Panc1 (cell line): ENCODE data around the gene DYRK3. TPM values are rescaled to one million over a fixed set of nuclear protein-coding genes. Genes with fewer than 3 reads are reported as not detected.

Experiments used
- ATAC-seq: fragments of 200-7000 bp; cut with Tn5 transposase; 2 replicates; pipeline ENCODE4 v1.9.1; 2020; ENCODE audit warnings: mild to moderate bottlenecking, moderate library complexity
- BruUV-seq: library from RNA; stranded (reverse); fragments of 400-500 nt; replicated peaks from 2 replicates; lab custom pipeline; 2021; lab: Mats Ljungman, UMichigan
- CTCF ChIA-PET: fragments of 300-600 bp; sonication (Branson Sonifier 250); formaldehyde crosslinking; loops from one replicate; lab custom pipeline; 2022; ENCODE audit warnings: antibody characterized with exemption; lab: Charles Lee
- POLR2A ChIA-PET: fragments of 300-600 bp; sonication (Branson Sonifier 250); formaldehyde crosslinking; loops from one replicate; lab custom pipeline; 2022; ENCODE audit warnings: antibody characterized with exemption; lab: Charles Lee
- DNase-seq: peaks from one replicate; pipeline ENCODE4 v3.0.0-alpha.2; 2010; ENCODE audit warnings: low read depth, low spot score
- H3K27ac ChIP-seq: 2 replicates; pipeline ENCODE4 v1.5.1; 2011; ENCODE audit warnings: mild to moderate bottlenecking, low read length, inconsistent platforms
- H3K27me3 ChIP-seq: fragments of 200-500 bp; sonication (Bioruptor generic); 2 replicates; pipeline ENCODE4 v1.6.0; 2014; ENCODE audit warnings: low read length, inconsistent platforms; ENCODE audit not compliant: control insufficient read depth, insufficient read depth
- H3K36me3 ChIP-seq: fragments of 200-500 bp; sonication (Bioruptor generic); 2 replicates; pipeline ENCODE4 v1.5.1; 2014; ENCODE audit warnings: inconsistent platforms, mild to moderate bottlenecking, low read length, moderate library complexity; ENCODE audit not compliant: control insufficient read depth, insufficient read depth
- H3K4me1 ChIP-seq: 2 replicates; pipeline ENCODE4 v1.5.1; 2011; ENCODE audit warnings: inconsistent platforms, mild to moderate bottlenecking, low read length, moderate library complexity; ENCODE audit not compliant: control insufficient read depth, insufficient read depth
- H3K4me3 ChIP-seq, 2 experiments: 2 replicates each; pipeline ENCODE4 v1.5.1; 2011 to 2012; ENCODE audit warnings: low read depth in 2 of 2, low read length in 2 of 2, mild to moderate bottlenecking in 2 of 2, inconsistent platforms in 1 of 2, moderate library complexity in 1 of 2
- H3K9me3 ChIP-seq: fragments of 200-500 bp; sonication (Bioruptor generic); 2 replicates; pipeline ENCODE4 v1.5.1; 2014; ENCODE audit warnings: low read depth, mild to moderate bottlenecking, inconsistent platforms, low read length, moderate library complexity; ENCODE audit not compliant: control insufficient read depth, insufficient read depth
- CTCF ChIP-seq: fragments of 450-650 bp; IDR thresholded peaks from 2 replicates; pipeline ENCODE4 v1.5.1; 2017; ENCODE audit warnings: mild to moderate bottlenecking
- POLR2AphosphoS5 ChIP-seq: IDR thresholded peaks from 2 replicates; pipeline ENCODE4 v1.6.1; 2012; ENCODE audit warnings: mild to moderate bottlenecking, low read depth, low read length, moderate library complexity
- SIN3A ChIP-seq: IDR thresholded peaks from 2 replicates; pipeline ENCODE4 v1.6.1; 2012; ENCODE audit warnings: low read depth, mild to moderate bottlenecking, low read length, moderate library complexity, borderline replicate concordance; ENCODE audit not compliant: insufficient read depth
- TCF7L2 ChIP-seq: IDR thresholded peaks from 2 replicates; pipeline ENCODE4 v1.6.1; 2011; ENCODE audit warnings: mild to moderate bottlenecking, low read depth, low read length, inconsistent platforms
- in situ Hi-C: cut with HindIII; loops from 2 replicates; pipeline ENCODE4 v1.10.0; 2016; ENCODE audit warnings: low sequenced_read_pairs, low pct_unique_long_range_greater_than_20kb
- intact Hi-C: fragments of 100-400 bp; cut with micrococcal nuclease; formaldehyde crosslinking; loops from one replicate; pipeline ENCODE4 v1.10.0; 2022; ENCODE audit not compliant: unreplicated experiment
- total RNA-seq: library from RNA; stranded (reverse); gene quantifications from one replicate; pipeline ENCODE4 v1.2.1, GENCODE V29; 2021; ENCODE audit not compliant: unreplicated experiment
- TF ChIP-seq, protein P1 (sequence below), 2 experiments: IDR thresholded peaks; 2 replicates each; pipeline ENCODE4 v1.6.1; 2011 to 2012; ENCODE audit warnings: low read depth in 2 of 2, control low read depth in 1 of 2, low read length in 1 of 2, mild to moderate bottlenecking in 1 of 2, moderate library complexity in 1 of 2; ENCODE audit not compliant: insufficient read depth in 1 of 2

DYRK3 gene
- total RNA-seq, 1 experiment from 2014 or later: 12.0 TPM

DNA sequence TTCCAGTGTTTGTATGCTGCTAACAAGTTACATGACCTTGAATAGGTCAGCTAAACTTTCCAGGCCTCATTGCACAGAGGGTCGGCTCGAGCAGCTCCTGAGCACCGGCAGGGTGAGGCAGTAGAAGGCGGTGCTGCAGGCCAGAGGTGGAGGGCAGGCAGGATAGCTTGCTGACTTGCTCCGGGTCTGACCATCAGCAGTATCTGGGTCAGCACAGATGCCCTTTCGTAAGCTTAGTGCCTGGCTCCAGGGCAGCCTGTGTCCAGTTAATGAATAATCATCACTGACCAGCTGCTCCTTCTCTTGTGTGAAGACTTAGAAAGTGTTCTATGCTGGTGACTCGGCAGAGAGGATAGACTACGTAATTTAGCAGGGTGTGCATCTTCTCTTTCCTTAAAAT lies 56.3 kb downstream of the DYRK3 start:
- ATAC-seq (no peak), DNase-seq (no peak)
- Histone ChIP-seq H3K36me3 (no peaks in the 10 kb centered on the region), H3K27me3 (no peaks in the 10 kb centered on the region), H3K4me1 (peaks cover 54% of the 10 kb centered on the region), H3K4me3 (no peak overlapping the region), H3K27ac (no peak overlapping the region), H3K9me3 (no peaks in the 10 kb centered on the region)
- intact Hi-C loops: no loop called here
- CTCF ChIA-PET: no interaction called here
- TF ChIP-seq, protein P1, sequence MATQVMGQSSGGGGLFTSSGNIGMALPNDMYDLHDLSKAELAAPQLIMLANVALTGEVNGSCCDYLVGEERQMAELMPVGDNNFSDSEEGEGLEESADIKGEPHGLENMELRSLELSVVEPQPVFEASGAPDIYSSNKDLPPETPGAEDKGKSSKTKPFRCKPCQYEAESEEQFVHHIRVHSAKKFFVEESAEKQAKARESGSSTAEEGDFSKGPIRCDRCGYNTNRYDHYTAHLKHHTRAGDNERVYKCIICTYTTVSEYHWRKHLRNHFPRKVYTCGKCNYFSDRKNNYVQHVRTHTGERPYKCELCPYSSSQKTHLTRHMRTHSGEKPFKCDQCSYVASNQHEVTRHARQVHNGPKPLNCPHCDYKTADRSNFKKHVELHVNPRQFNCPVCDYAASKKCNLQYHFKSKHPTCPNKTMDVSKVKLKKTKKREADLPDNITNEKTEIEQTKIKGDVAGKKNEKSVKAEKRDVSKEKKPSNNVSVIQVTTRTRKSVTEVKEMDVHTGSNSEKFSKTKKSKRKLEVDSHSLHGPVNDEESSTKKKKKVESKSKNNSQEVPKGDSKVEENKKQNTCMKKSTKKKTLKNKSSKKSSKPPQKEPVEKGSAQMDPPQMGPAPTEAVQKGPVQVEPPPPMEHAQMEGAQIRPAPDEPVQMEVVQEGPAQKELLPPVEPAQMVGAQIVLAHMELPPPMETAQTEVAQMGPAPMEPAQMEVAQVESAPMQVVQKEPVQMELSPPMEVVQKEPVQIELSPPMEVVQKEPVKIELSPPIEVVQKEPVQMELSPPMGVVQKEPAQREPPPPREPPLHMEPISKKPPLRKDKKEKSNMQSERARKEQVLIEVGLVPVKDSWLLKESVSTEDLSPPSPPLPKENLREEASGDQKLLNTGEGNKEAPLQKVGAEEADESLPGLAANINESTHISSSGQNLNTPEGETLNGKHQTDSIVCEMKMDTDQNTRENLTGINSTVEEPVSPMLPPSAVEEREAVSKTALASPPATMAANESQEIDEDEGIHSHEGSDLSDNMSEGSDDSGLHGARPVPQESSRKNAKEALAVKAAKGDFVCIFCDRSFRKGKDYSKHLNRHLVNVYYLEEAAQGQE (IDR thresholded peaks at IDR 0.05; ENCODE audit: insufficient read depth in 1 of 2, low read depth in 2 of 2, low read length in 1 of 2): no peak
- TF ChIP-seq CTCF (no peak), TCF7L2 (no peak), SIN3A (no peak), POLR2AphosphoS5 (no peak)
- BruUV-seq: no TSS peak
- in situ Hi-C loops: no loop called here
- POLR2A ChIA-PET: interaction anchor here (0.5 kb wide), 1 partner anchor 24 kb away, joined by 4 read pairs; no protein-coding TSS in a partner anchor

- Histone ChIP-seq H3K27me3 (no peaks in the 10 kb centered on the region), H3K9me3 (no peaks in the 10 kb centered on the region), H3K4me1 (peaks cover 39% of the 10 kb centered on the region), H3K4me3 (no peak overlapping the region), H3K27ac (no peak overlapping the region), H3K36me3 (no peaks in the 10 kb centered on the region)
- ChIA-PET POLR2A (no interaction called here), CTCF (no interaction called here)
- BruUV-seq: no TSS peak
- TF ChIP-seq SIN3A (no peak), POLR2AphosphoS5 (no peak), TCF7L2 (no peak), CTCF (no peak)
- TF ChIP-seq, protein P1 (IDR thresholded peaks at IDR 0.05; ENCODE audit: insufficient read depth in 1 of 2, low read depth in 2 of 2, low read length in 1 of 2): no peak
- ATAC-seq: no peak
- in situ Hi-C loops: no loop called here
- intact Hi-C loops: no loop called here
- no peak for DNase-seq
These were observed 57.7 kb downstream of the DYRK3 start for GRCh38 chr1:206693029-206693428.
